GM18868 (cell line): ENCODE results near the gene ARHGEF16.

Source experiments
- ATAC-seq: cut with Tn5 transposase; IDR thresholded peaks from one replicate; pipeline ENCODE4 v1.9.1; 2021; ENCODE audit warnings: mild to moderate bottlenecking, moderate library complexity; ENCODE audit not compliant: unreplicated experiment

The ARHGEF16 gene

GRCh38 chr1:3498986-3499385 lies 44.5 kb downstream of the ARHGEF16 start:
- no peak for ATAC-seq

- ATAC-seq: no peak
Observed at GRCh38 chr1:3499611-3500010, 45.1 kb downstream of the ARHGEF16 start.

GRCh38 chr1:3500265-3500835 lies 45.9 kb downstream of the ARHGEF16 start:
- ATAC-seq: no peak

GRCh38 chr1:3501437-3501836 lies 47.0 kb downstream of the ARHGEF16 start:
- no peak for ATAC-seq

GRCh38 chr1:3501856-3502640 lies 47.6 kb downstream of the ARHGEF16 start:
- ATAC-seq: no peak

- ATAC-seq: no peak
Observed at GRCh38 chr1:3502641-3503524, 48.4 kb downstream of the ARHGEF16 start.

- no peak for ATAC-seq
Observed at GRCh38 chr1:3503525-3503886, 49.0 kb downstream of the ARHGEF16 start.

- ATAC-seq: no peak
Observed at GRCh38 chr1:3504151-3504821, 49.8 kb downstream of the ARHGEF16 start.

GRCh38 chr1:3504822-3505153 lies 50.3 kb downstream of the ARHGEF16 start:
- no peak for ATAC-seq

- no peak for ATAC-seq
Observed at GRCh38 chr1:3505161-3505560, 50.7 kb downstream of the ARHGEF16 start.

- ATAC-seq: no peak
Observed at GRCh38 chr1:3506041-3506440, 51.6 kb downstream of the ARHGEF16 start.

- ATAC-seq: no peak
Observed at GRCh38 chr1:3506943-3507342, 52.5 kb downstream of the ARHGEF16 start.

GRCh38 chr1:3507636-3508275 lies 53.3 kb downstream of the ARHGEF16 start:
- no peak for ATAC-seq

- no peak for ATAC-seq
Observed at GRCh38 chr1:3508757-3509415, 54.4 kb downstream of the ARHGEF16 start.

GRCh38 chr1:3509721-3510120 lies 55.3 kb downstream of the ARHGEF16 start:
- no peak for ATAC-seq

- ATAC-seq: no peak
Observed at GRCh38 chr1:3510136-3510955, 55.9 kb downstream of the ARHGEF16 start.

- no peak for ATAC-seq
Observed at GRCh38 chr1:3510956-3511250, 56.4 kb downstream of the ARHGEF16 start.

GRCh38 chr1:3511306-3511705 lies 56.8 kb downstream of the ARHGEF16 start:
- ATAC-seq: no peak

- no peak for ATAC-seq
Observed at GRCh38 chr1:3511856-3512255, 57.4 kb downstream of the ARHGEF16 start.

GRCh38 chr1:3514404-3514803 lies 59.9 kb downstream of the ARHGEF16 start:
- ATAC-seq: no peak
